ENCODE results near the gene CD79B. TPM values are rescaled to one million over a fixed set of nuclear protein-coding genes. Genes with fewer than 3 reads are reported as not detected.

CD79B gene
- total and polyA plus RNA-seq, 2 of the 13 experiments (the other 11 are each of a cell fraction or from before 2014, with no cell fraction given), result not detected

GRCh38 chr17:63939884-63940283 is 7.8 kb upstream of the CD79B start:
- H3K27ac ChIP-seq (ENCODE audit: extremely low read length, insufficient read depth, low read length), result no peak overlapping the region
- no peaks in the 10 kb centered on the region for H3K4me1 ChIP-seq (ENCODE audit: insufficient read depth, low read length)
- no TSS peak for BruUV-seq (replicated peaks)
- peak; percentile 17 for ATAC-seq
- WGBS (ENCODE audit: low lambda C conversion rate), result 12% methylated on average over 6 of the region's 6 CpGs
- H2AFZ ChIP-seq (ENCODE audit: low read length), result no peak overlapping the region
- H3K4me3 ChIP-seq (replicated peaks in 1 of 3; ENCODE audit: insufficient read depth in 1 of 3, low read depth in 2 of 3, low read length in 3 of 3), result no peak overlapping the region
- peaks cover 0 to 45% of the 10 kb centered on the region in 2 experiments; a peak in 3 of 5 replicates for H3K27me3 ChIP-seq (ENCODE audit: control insufficient read depth in 1 of 2, insufficient read depth in 2 of 2, low read length in 2 of 2)
- H4K20me1 ChIP-seq (ENCODE audit: insufficient read depth, low read length), result no peaks in the 10 kb centered on the region
- no peak for DNase-seq (ENCODE audit: low spot score)
- intact Hi-C loops (cut with micrococcal nuclease; ENCODE audit: unreplicated experiment) (no loop called here), in situ Hi-C loops (cut with HindIII; ENCODE audit: extremely low pct_ligation_motif_present, low pct_unique_long_range_greater_than_20kb) (no loop called here)
- CTCF ChIA-PET (ENCODE audit: low intra/inter-chr PET ratio, low total read pairs), result no interaction called here
- no peak overlapping the region for H3K9ac ChIP-seq (ENCODE audit: insufficient read depth, low read depth, low read length)
- no peaks in the 10 kb centered on the region for H3K79me2 ChIP-seq (ENCODE audit: insufficient read depth, low read length)
- TF ChIP-seq ZNF556 (CRISPR knock-in tag; IDR thresholded peaks at IDR 0.05; ENCODE audit: borderline replicate concordance) (no peak), ATF4 (CRISPR knock-in tag; IDR thresholded peaks at IDR 0.05) (no peak), ZBTB8A (CRISPR knock-in tag; IDR thresholded peaks at IDR 0.05; ENCODE audit: borderline replicate concordance, low read depth) (no peak), ARID5B (CRISPR knock-in tag; IDR thresholded peaks at IDR 0.05) (no peak), ELF3 (CRISPR knock-in tag; IDR thresholded peaks at IDR 0.05) (no peak), ELK4 (CRISPR knock-in tag; IDR thresholded peaks at IDR 0.05; ENCODE audit: borderline replicate concordance) (no peak), SMAD9 (CRISPR knock-in tag; IDR thresholded peaks at IDR 0.05) (no peak), ZNF557 (CRISPR knock-in tag; IDR thresholded peaks at IDR 0.05) (no peak), ZNF569 (CRISPR knock-in tag; IDR thresholded peaks at IDR 0.05; ENCODE audit: borderline replicate concordance) (no peak), RXRA (CRISPR knock-in tag; IDR thresholded peaks at IDR 0.05) (no peak), ZBTB7A (CRISPR knock-in tag; IDR thresholded peaks at IDR 0.05) (no peak)
- no peak overlapping the region for H3K4me2 ChIP-seq (ENCODE audit: low read depth, low read length)
- no peaks in the 10 kb centered on the region for H3K9me3 ChIP-seq (ENCODE audit: low read length)
- POLR2A ChIA-PET, result no interaction called here
- no peak for FAIRE-seq
- no peaks in the 10 kb centered on the region for H3K36me3 ChIP-seq (replicated peaks in 1 of 2; ENCODE audit: control insufficient read depth in 1 of 2, insufficient read depth in 2 of 2, low read length in 2 of 2)
